Mesenteric fat pad (tissue), 1 donor: Measurements from ENCODE around the gene PRKCZ. TPM values are rescaled to one million over a fixed set of nuclear protein-coding genes. Genes with fewer than 3 reads are reported as not detected.

ENCODE experiments used
- DNase-seq: peaks from one replicate; pipeline ENCODE4 v3.0.0-alpha.2; 2020; ENCODE audit warnings: low spot score
- total RNA-seq: library from RNA; stranded (reverse); fragmentation: NEBNext Ultra II Directional; extraction: Animal tissue kit (Norgen Biotek cat#: 25700); gene quantifications from one replicate; pipeline ENCODE4 v1.2.1, GENCODE V29; 2021
- donor health status: DM: yes; HTN: yes; CAD: no.

PRKCZ gene
- total RNA-seq, 1 donor from 2014 or later: 1.4 TPM

- no peak for DNase-seq
These were observed 103.8 kb downstream of the PRKCZ start for GRCh38 chr1:2154022-2154421.

GRCh38 chr1:2155147-2155598 is 105.0 kb downstream of the PRKCZ start:
- DNase-seq: no peak

GRCh38 chr1:2155788-2156187 is 105.6 kb downstream of the PRKCZ start:
- no peak for DNase-seq

- no peak for DNase-seq
These were observed 106.7 kb downstream of the PRKCZ start for GRCh38 chr1:2156866-2157265.

- no peak for DNase-seq
These were observed 107.6 kb downstream of the PRKCZ start for GRCh38 chr1:2157856-2158255.

DNA sequence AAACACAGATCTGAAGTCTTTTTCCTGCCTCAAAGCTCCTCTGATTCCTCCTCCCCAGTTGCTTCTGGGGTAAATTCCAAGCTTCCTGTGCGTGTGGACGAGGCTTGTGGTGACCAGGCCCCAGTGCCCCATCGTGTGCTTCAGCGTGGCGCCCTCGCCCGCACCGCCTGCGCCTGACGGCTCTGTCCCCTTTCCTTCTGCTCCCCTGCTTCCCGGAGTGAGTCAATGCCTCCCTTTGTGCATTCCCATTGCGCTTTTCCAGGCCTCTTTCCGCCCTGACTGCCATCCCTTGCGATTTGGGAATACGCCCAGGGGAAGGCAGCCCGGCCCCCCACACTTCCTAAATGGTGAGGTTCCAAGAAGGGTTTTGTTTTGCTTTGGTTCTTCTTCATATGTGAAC is 108.1 kb downstream of the PRKCZ start:
- no peak for DNase-seq

GRCh38 chr1:2159124-2159523 is 108.9 kb downstream of the PRKCZ start:
- no peak for DNase-seq

GRCh38 chr1:2160451-2161300 is 110.5 kb downstream of the PRKCZ start:
- DNase-seq: no peak

GRCh38 chr1:2163205-2163604 is 113.0 kb downstream of the PRKCZ start:
- no peak for DNase-seq

DNA sequence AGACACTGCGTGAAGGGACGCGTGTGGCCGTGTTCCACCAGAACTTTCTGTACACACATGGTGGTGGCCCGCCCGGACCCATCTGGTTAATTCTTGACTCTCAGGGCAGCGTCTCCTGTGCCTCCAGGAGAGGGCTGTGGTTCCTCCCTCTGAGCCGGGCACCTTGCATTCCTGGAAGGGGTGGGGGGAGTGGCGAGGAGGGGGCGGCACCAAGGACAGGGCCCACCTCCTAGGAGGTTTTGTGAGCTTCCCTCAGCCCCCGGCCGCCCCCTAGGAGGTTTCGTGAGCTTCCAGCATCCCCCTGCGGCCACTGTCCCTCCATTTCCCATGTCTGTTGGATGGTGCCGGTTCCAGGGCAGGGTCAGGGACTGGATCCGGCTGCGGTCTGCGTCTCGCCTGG is 115.4 kb downstream of the PRKCZ start:
- DNase-seq: no peak

- DNase-seq: no peak
These were observed 116.0 kb downstream of the PRKCZ start for GRCh38 chr1:2166254-2166653.

DNA sequence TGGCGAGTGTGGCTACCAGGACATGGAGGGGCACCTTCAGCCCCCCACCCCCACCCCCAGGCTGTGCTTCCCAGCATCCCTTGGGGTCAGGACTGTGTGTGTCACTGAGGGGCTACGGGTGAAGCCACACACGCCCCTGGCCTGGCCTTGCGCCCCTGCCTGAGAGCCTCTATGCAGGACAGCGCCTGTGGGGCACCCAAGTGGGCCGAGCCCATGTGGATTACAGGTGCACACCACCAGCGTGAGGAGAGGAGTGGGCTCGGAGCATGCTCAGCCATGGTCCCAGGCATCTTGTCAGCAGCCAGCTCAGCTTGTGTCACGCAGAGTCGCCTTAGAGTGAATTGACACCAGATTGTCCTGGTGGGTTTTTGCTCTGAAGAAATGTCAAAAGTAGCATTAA is 116.5 kb downstream of the PRKCZ start:
- DNase-seq: no peak

DNA sequence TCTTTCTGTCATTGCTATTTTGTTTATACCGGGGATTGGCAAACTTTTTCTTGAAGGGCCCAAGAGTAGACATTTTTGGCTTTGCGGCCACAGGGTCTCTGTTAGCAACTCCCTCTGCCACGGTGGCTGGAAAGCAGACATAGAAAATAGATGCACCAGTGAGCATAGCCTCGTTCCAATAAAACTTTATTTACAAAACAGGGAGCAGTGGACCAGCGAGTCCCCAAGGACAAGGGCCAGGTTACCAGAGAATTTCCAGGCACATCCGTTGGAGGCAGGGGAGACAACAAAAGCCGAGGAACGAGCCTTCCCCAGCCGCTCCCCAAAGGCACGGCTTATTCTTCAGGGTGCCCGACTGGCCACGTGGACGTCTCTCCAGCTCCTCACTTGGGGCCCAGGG is 117.9 kb downstream of the PRKCZ start:
- no peak for DNase-seq

GRCh38 chr1:2168535-2168934 is 118.3 kb downstream of the PRKCZ start:
- DNase-seq: no peak

DNA sequence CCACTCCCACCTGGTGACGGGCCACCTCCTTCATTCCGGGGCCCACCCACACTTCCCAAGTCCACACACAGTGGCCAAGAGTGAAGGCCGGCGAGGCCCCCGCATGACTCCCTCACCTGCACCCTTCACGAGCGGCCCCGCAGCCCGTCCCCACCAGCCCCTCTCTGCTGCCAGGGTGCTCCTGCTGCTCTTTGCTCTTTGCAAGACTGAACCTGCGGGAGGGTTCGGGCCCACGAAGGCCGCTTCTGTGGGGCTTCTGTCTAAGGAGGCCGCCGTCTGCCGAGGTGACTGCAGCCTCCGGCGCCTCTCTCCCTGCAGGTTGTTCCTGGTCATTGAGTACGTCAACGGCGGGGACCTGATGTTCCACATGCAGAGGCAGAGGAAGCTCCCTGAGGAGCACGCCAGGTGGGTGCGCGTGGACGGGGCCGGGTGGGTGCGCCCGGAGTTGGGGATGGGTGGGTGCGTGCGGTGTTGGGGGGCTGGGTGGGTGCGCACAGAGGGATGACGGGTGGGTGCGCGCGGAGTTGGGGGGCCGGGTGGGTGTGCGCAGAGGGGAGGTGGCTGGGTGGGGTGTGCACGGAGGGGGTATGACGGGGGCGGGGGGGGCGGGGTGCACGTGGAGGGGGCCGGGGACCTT is 119.1 kb downstream of the PRKCZ start:
- DNase-seq: no peak

GRCh38 chr1:2170211-2170610 is 120.0 kb downstream of the PRKCZ start:
- no peak for DNase-seq

DNA sequence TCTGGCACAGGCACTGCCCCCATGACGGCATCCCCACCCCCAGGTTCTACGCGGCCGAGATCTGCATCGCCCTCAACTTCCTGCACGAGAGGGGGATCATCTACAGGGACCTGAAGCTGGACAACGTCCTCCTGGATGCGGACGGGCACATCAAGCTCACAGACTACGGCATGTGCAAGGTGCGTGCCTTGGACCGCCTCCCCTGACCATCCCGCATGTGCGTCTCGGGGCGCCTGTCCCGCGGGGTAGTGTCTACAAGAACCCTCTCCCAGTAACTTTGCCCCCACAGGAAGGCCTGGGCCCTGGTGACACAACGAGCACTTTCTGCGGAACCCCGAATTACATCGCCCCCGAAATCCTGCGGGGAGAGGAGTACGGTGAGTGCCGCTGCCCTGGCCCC is 121.8 kb downstream of the PRKCZ start:
- DNase-seq: no peak

- DNase-seq: no peak
These were observed 122.4 kb downstream of the PRKCZ start for GRCh38 chr1:2172551-2173146.

DNA sequence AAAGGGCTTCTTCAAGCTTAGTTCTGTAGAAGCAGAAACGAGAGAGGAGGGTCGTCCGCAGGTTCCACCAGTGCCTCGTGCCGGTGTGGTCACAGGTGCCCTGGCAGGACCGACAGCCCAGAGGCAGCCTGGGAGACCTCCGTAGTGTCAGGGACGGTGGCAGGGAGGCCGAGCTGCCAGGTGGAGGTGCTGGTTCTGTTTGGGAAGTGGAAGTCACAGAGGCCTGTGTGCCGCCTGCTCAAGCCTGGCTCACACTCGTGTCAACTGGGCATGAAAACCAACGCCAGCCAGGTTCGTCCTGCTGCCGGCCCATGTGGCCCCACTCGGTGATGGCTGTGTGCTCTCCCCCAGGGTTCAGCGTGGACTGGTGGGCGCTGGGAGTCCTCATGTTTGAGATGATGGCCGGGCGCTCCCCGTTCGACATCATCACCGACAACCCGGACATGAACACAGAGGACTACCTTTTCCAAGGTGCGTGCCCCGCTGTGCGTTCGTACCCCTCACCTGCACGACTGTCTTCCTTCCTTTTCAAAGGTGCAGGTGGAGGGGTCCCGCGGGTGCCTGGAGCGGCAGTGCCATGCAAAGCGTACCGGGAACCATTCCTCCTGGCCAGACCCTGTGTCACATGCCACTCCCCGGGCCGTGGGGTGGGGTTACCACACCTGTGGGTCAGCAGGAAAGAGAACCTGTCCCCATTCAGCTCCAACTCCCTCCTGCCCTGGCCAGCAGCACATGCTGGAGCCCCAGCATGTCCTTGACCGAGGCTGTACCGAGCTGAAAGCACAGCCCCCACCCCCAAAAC is 123.5 kb downstream of the PRKCZ start:
- DNase-seq: no peak

- DNase-seq: no peak
These were observed 124.3 kb downstream of the PRKCZ start for GRCh38 chr1:2174348-2175054.

DNA sequence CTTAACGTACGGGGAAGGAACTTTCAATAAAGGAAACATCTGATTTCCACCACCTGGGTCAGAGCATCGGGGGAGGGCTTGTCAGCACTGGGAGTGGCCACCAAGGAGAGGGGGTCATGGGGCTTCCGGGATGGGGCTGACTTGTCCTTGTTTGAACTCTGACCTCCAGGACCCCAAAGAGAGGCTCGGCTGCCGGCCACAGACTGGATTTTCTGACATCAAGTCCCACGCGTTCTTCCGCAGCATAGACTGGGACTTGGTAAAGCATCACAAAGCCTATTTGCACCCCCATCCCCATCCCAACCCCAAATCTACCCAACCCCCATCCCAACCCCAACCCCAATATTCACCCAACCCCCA is 124.8 kb downstream of the PRKCZ start:
- no peak for DNase-seq
